ENCODE measurements around the gene SET. TPM values are rescaled to one million over a fixed set of nuclear protein-coding genes. Genes with fewer than 3 reads are reported as not detected.

Gene SET
- total and polyA plus RNA-seq, 2 of the 8 experiments (the other 6 are each of a cell fraction or from before 2014, with no cell fraction given) = 466 to 1,345 TPM

DNA sequence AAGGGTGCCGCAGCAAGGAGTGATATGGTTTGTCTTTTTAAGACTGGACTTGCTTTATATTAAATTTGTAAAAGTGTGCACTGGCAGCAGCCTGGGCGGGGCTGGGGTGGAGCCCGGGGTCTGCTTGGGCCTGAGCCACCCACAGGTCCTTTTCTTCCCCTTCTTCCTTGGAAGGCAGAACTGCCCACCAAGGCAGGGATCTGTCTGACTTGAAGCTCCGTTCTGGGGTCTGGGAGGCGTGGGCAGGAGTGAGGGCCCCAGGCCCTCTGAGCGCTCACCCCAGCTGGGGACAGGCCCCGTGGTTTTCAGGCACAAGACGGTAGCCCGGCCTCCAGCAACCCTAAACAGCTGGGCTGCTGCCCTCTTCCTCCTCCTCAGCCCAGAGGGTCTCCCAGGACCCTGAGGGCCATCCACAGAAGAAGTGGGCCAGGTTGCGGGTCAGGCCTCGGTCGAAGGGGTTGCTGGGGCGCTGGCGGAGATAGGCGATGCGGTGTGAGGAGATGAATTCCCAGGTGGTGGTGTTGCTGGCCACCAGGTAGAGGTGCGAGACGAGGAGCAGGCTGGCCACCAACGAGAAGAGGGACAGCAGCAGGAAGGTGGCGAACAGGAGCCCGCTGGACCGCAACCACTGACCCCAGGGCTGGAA is 31.9 kb downstream of the SET start:
- no peak overlapping the region for H3K23ac ChIP-seq (ENCODE audit: insufficient read length)
- FAIRE-seq = no peak
- no peaks in the 10 kb centered on the region for H3K9me3 ChIP-seq (ENCODE audit: insufficient read depth in 2 of 2, low read depth in 1 of 2, low read length in 1 of 2)
- H3K27me3 ChIP-seq (replicated peaks in 1 of 4; ENCODE audit: control insufficient read depth in 3 of 4, extremely low read depth in 1 of 4, insufficient read depth in 3 of 4, low read length in 3 of 4) = no peaks in the 10 kb centered on the region
- no peak overlapping the region for H3K4me2 ChIP-seq (ENCODE audit: insufficient read depth in 1 of 2, low read depth in 2 of 2, low read length in 2 of 2)
- no peak overlapping the region for H2BK15ac ChIP-seq (ENCODE audit: low read length)
- H4K91ac ChIP-seq (replicated peaks; ENCODE audit: insufficient read length, low read length) = no peak overlapping the region
- TF ChIP-seq SIN3A (conservative IDR thresholded peaks at IDR 0.05 in 1 of 2, IDR thresholded peaks at IDR 0.05 in 1 of 2; ENCODE audit: low read depth in 1 of 2, low read length in 2 of 2) (no peak), JUND (IDR thresholded peaks at IDR 0.05; ENCODE audit: low read length) (no peak), RXRA (IDR thresholded peaks at IDR 0.05; ENCODE audit: insufficient read depth, low read depth, low read length) (no peak), GTF2F1 (IDR thresholded peaks at IDR 0.05; ENCODE audit: borderline replicate concordance, low read depth, low read length) (no peak), RNF2 (IDR thresholded peaks at IDR 0.05; ENCODE audit: borderline replicate concordance, low read depth, low read length, missing control alignments, poor library complexity, severe bottlenecking) (no peak), YY1 (IDR thresholded peaks at IDR 0.05; ENCODE audit: low read depth, low read length) (no peak), CHD2 (IDR thresholded peaks at IDR 0.05; ENCODE audit: low read length) (no peak), POLR2A (IDR thresholded peaks at IDR 0.05; ENCODE audit: control extremely low read depth in 1 of 2, low read depth in 2 of 2, low read length in 2 of 2) (no peak), HDAC2 (IDR thresholded peaks at IDR 0.05; ENCODE audit: borderline replicate concordance in 1 of 2, low read depth in 2 of 2, low read length in 2 of 2) (no peak)
- TF ChIP-seq, protein P1, sequence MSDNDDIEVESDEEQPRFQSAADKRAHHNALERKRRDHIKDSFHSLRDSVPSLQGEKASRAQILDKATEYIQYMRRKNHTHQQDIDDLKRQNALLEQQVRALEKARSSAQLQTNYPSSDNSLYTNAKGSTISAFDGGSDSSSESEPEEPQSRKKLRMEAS (IDR thresholded peaks at IDR 0.05) = no peak
- H2AFZ ChIP-seq (ENCODE audit: low read length) = no peak overlapping the region
- no peak overlapping the region for H2BK5ac ChIP-seq (ENCODE audit: low read depth, low read length)
- no peaks in the 10 kb centered on the region for H3K79me2 ChIP-seq (ENCODE audit: control insufficient read depth in 1 of 2, insufficient read depth in 2 of 2, low read length in 2 of 2)
- CTCF ChIA-PET (ENCODE audit: partially characterized antibody) = interaction anchor here (1.5 kb wide), 1 partner anchor 73 kb away, joined by 3 read pairs; no protein-coding TSS in a partner anchor
- H3K9ac ChIP-seq (replicated peaks in 1 of 4; ENCODE audit: extremely low read depth in 1 of 4, low read depth in 3 of 4, low read length in 3 of 4) = no peak overlapping the region
- POLR2A ChIA-PET (ENCODE audit: partially characterized antibody) = interaction anchor here (4.8 to 13.5 kb wide), 3 partner anchors 12 to 37 kb away, joined by 49 to 133 read pairs (median 52); partner anchors contain the start of gene SET
- no peak for DNase-seq (ENCODE audit: low read depth in 1 of 2, low spot score in 2 of 2)
- no peak overlapping the region for H2AK5ac ChIP-seq (ENCODE audit: low read depth, low read length)
- H3K18ac ChIP-seq (ENCODE audit: extremely low read depth, low read length) = no peak overlapping the region
- H3K4me1 ChIP-seq (replicated peaks in 1 of 4; ENCODE audit: control insufficient read depth in 3 of 4, insufficient read depth in 4 of 4, low read length in 3 of 4) = peaks cover 0 to 3% (median 0%) of the 10 kb centered on the region in 4 experiments; a peak in 3 of 7 replicates
- 94% methylated on average over 22 of the region's 22 CpGs; no CpG with 5 or more reads in 1 of the 2 experiments for WGBS, 2 experiments (ENCODE audit: extremely low coverage in 1 of 2, insufficient coverage in 1 of 2, insufficient read length in 1 of 2, insufficient replicate concordance in 2 of 2, low coverage in 1 of 2, low lambda C conversion rate in 2 of 2, missing lambda C conversion rate in 1 of 2)
- peaks cover 0 to 15% (median 10%) of the 10 kb centered on the region in 4 experiments; a peak in 4 of 8 replicates for H3K36me3 ChIP-seq (ENCODE audit: control insufficient read depth in 2 of 4, insufficient read depth in 4 of 4, low read length in 3 of 4)
- no peak overlapping the region for H2BK120ac ChIP-seq (replicated peaks; ENCODE audit: low read depth, low read length)
- H3K4me3 ChIP-seq (ENCODE audit: extremely low read depth in 1 of 4, insufficient read depth in 2 of 4, low read depth in 3 of 4, low read length in 4 of 4) = no peak overlapping the region
- no peak overlapping the region for H3K56ac ChIP-seq (replicated peaks; ENCODE audit: insufficient read length, low read depth, low read length)
- H3K4ac ChIP-seq (replicated peaks; ENCODE audit: insufficient read length, low read depth, low read length) = no peak overlapping the region
- H2BK20ac ChIP-seq (ENCODE audit: low read length) = no peak overlapping the region
- no peak overlapping the region for H4K8ac ChIP-seq (ENCODE audit: extremely low read depth, insufficient read depth, low read length)
- H3K23me2 ChIP-seq (ENCODE audit: low read depth, low read length) = peaks cover 4% of the 10 kb centered on the region
- H2BK12ac ChIP-seq (ENCODE audit: low read depth, low read length) = no peak overlapping the region
- no peak overlapping the region for H3K27ac ChIP-seq (ENCODE audit: low read depth, low read length)
- H3K14ac ChIP-seq (ENCODE audit: insufficient read length) = no peak overlapping the region
- H4K20me1 ChIP-seq (replicated peaks in 1 of 2; ENCODE audit: control insufficient read depth in 1 of 2, insufficient read depth in 2 of 2, low read length in 2 of 2) = peaks cover 0 to 2% of the 10 kb centered on the region in 2 experiments
- H4K5ac ChIP-seq (ENCODE audit: insufficient read length, low read depth, low read length) = no peak overlapping the region
- peaks cover 3% of the 10 kb centered on the region; the same call in 1 of the 2 replicates for H3K79me1 ChIP-seq (ENCODE audit: low read depth, low read length)

Measured in H1 (cell line).